Lower leg skin (tissue), 4 donors: ENCODE results near the gene PTGES. TPM values are rescaled to one million over a fixed set of nuclear protein-coding genes. Genes with fewer than 3 reads are reported as not detected.

Experiments
- DNase-seq, 2 donors: peaks; one replicate each; pipeline ENCODE4 v3.0.0-alpha.2; 2019; ENCODE audit warnings: low spot score in 2 of 2
- H3K4me3 ChIP-seq: fragments of 200-600 bp; sonication (generic); 2 replicates; pipeline ENCODE4 v1.5.1; 2017; ENCODE audit warnings: mild to moderate bottlenecking, low read depth; ENCODE audit not compliant: poor library complexity, severe bottlenecking
- CTCF ChIP-seq, 3 donors: fragments of 450-650 bp; IDR thresholded peaks; one replicate each; pipeline ENCODE4 v1.5.1; 2016; ENCODE audit warnings: antibody characterized with exemption in 3 of 3, mild to moderate bottlenecking in 3 of 3, moderate library complexity in 2 of 3
- POLR2A ChIP-seq, 2 donors: fragments of 450-650 bp; IDR thresholded peaks; one replicate each; pipeline ENCODE4 v1.6.1; 2016 to 2017; ENCODE audit warnings: antibody characterized with exemption in 2 of 2, mild to moderate bottlenecking in 1 of 2, moderate library complexity in 1 of 2
- WGBS, 2 donors: methylation state at CpG; one replicate each; pipeline ENCODE4 v1.1.5; 2018; 5-methylcytosine and 5-hydroxymethylcytosine counted together
- intact Hi-C: fragments of 100-400 bp; cut with DNase I; formaldehyde crosslinking; loops from one replicate; pipeline ENCODE4 v1.15.0; 2023; ENCODE audit warnings: low total_unique reads
- total RNA-seq, 4 donors: library from RNA; depleted of rRNA; stranded (reverse); fragments of >200 nt; gene quantifications; one replicate each; pipeline ENCODE4 v1.1.0, GENCODE V29; 2016

Gene PTGES
- total RNA-seq, 4 donors from 2014 or later: 14.4 to 28.7 (median 23.2) TPM

GRCh38 chr9:129774791-129775447, 22.1 kb upstream of the PTGES start:
- WGBS, 2 donors: 74 to 79% methylated on average over 19 to 20 of the region's 20 CpGs
- no peak for DNase-seq
- no peak overlapping the region for H3K4me3 ChIP-seq
- intact Hi-C loops: loop anchor here (5.0 to 10.0 kb wide), 2 partner anchors 138 to 640 kb away; no protein-coding TSS in a partner anchor
- no peak for TF ChIP-seq POLR2A (IDR thresholded peaks at IDR 0.05)
- TF ChIP-seq CTCF (IDR thresholded peaks at IDR 0.05): no peak

GRCh38 chr9:129773262-129774048, 20.6 kb upstream of the PTGES start:
- TF ChIP-seq CTCF (IDR thresholded peaks at IDR 0.05) (no peak), POLR2A (IDR thresholded peaks at IDR 0.05) (no peak)
- 57 to 61% methylated on average over 10 of the region's 10 CpGs for WGBS, 2 donors
- intact Hi-C loops: loop anchor here (10.0 kb wide), 1 partner anchor 639 kb away; no protein-coding TSS in a partner anchor
- peak in 1 of 2 donors; percentile 19 for DNase-seq
- H3K4me3 ChIP-seq: no peak overlapping the region

- no peak for DNase-seq
- WGBS, 2 donors: 77 to 85% methylated on average over 5 of the region's 5 CpGs
- H3K4me3 ChIP-seq: no peak overlapping the region
- intact Hi-C loops: loop anchor here (10.0 kb wide), 1 partner anchor 636 kb away; no protein-coding TSS in a partner anchor
- TF ChIP-seq POLR2A (IDR thresholded peaks at IDR 0.05): no peak
- TF ChIP-seq CTCF (IDR thresholded peaks at IDR 0.05): no peak
These were observed 17.9 kb upstream of the PTGES start for GRCh38 chr9:129770741-129771140.

- H3K4me3 ChIP-seq: no peak overlapping the region
- intact Hi-C loops: loop anchor here (10.0 kb wide), 1 partner anchor 635 kb away; no protein-coding TSS in a partner anchor
- TF ChIP-seq POLR2A (IDR thresholded peaks at IDR 0.05) (no peak), CTCF (IDR thresholded peaks at IDR 0.05) (no peak)
- 78 to 79% methylated on average over 5 of the region's 5 CpGs for WGBS, 2 donors
- DNase-seq: no peak
These were observed 16.8 kb upstream of the PTGES start for GRCh38 chr9:129769669-129770068.

GRCh38 chr9:129768486-129768885, 15.6 kb upstream of the PTGES start:
- 96 to 97% methylated on average over 6 of the region's 6 CpGs for WGBS, 2 donors
- no peak overlapping the region for H3K4me3 ChIP-seq
- intact Hi-C loops: no loop called here
- TF ChIP-seq POLR2A (IDR thresholded peaks at IDR 0.05): no peak
- no peak for TF ChIP-seq CTCF (IDR thresholded peaks at IDR 0.05)
- no peak for DNase-seq
